Measurements from ENCODE around the gene TMEM123. TPM values are rescaled to one million over a fixed set of nuclear protein-coding genes. Genes with fewer than 3 reads are reported as not detected.

TMEM123 gene
- polyA plus RNA-seq, 3 donors: 68.7 to 368 (median 263) TPM

- Mint-ChIP-seq H3K4me3 (peak within 1 kb of the TSS; percentile 93), H3K9me3 (peaks cover 0 to 2% (median 0%) of the 10 kb centered on the region in 7 donors), H3K36me3 (peaks cover 23 to 24% of the 10 kb centered on the region in 2 donors), H3K27ac (peak within 1 kb of the TSS; percentile 97 to 99 (median 98)), H3K4me1 (peaks cover 27% of the 10 kb centered on the region), H3K27me3 (ENCODE audit: low read depth in 3 of 3) (peaks cover 2 to 3% (median 3%) of the 10 kb centered on the region in 3 donors)
- Histone ChIP-seq H3K27ac (ENCODE audit: low read depth in 1 of 2, low read length in 2 of 2) (peak within 1 kb of the TSS; percentile 97 to 98), H3K9ac (ENCODE audit: insufficient read depth, low read length, poor library complexity, severe bottlenecking) (peak within 1 kb of the TSS; percentile 96), H3K79me2 (ENCODE audit: insufficient read depth, low read length) (peaks cover 45% of the 10 kb centered on the region), H3K9me3 (replicated peaks in 1 of 2; ENCODE audit: control insufficient read depth in 1 of 2, insufficient read depth in 1 of 2, low read length in 2 of 2) (no peaks in the 10 kb centered on the region), H3K36me3 (replicated peaks in 1 of 2; ENCODE audit: control insufficient read depth in 1 of 2, insufficient read depth in 2 of 2, low read length in 2 of 2) (peaks cover 10 to 23% of the 10 kb centered on the region in 2 donors), H3K4me1 (ENCODE audit: control insufficient read depth in 1 of 2, insufficient read depth in 2 of 2, low read length in 2 of 2) (peaks cover 10 to 24% of the 10 kb centered on the region in 2 donors), H3K27me3 (ENCODE audit: control insufficient read depth in 2 of 2, insufficient read depth in 2 of 2, low read length in 2 of 2) (no peaks in the 10 kb centered on the region), H3K4me3 (replicated peaks in 1 of 3; ENCODE audit: low read depth in 2 of 3, low read length in 3 of 3) (peak within 1 kb of the TSS; percentile 71 to 93 (median 84)), H4K20me1 (ENCODE audit: insufficient read depth, low read length) (no peaks in the 10 kb centered on the region), H2AFZ (ENCODE audit: insufficient read depth, low read depth, low read length, poor library complexity, severe bottlenecking) (peak within 1 kb of the TSS; percentile 84), H3K4me2 (replicated peaks; ENCODE audit: extremely low read depth, low read length, poor library complexity, severe bottlenecking) (peak within 1 kb of the TSS; percentile 92)
- under 1% methylated on average over 74 of the region's 77 CpGs for WGBS (ENCODE audit: insufficient coverage)
- DNase-seq: peak; percentile 90 to 96 (median 94)
- intact Hi-C loops (cut with micrococcal nuclease): loop anchor here (2.0 to 5.0 kb wide), 3 partner anchors 28 to 105 kb away; partner anchors contain the start of gene TMEM123 (in 1 of the 2)
- TF ChIP-seq CTCF (IDR thresholded peaks at IDR 0.05): peak; percentile 65
Measured at GRCh38 chr11:102346748-102347461, 105.7 kb downstream of the TMEM123 start, which contains the start of gene BIRC2. BIRC2 (plus strand) TSS chr11:102347214; CDS start chr11:102349855, 2,641 bp downstream.

- Histone ChIP-seq H2AFZ (ENCODE audit: insufficient read depth, low read depth, low read length, poor library complexity, severe bottlenecking) (peak overlapping the region; percentile 84), H3K27ac (ENCODE audit: low read depth in 1 of 2, low read length in 2 of 2) (peak overlapping the region; percentile 97 to 98), H3K79me2 (ENCODE audit: insufficient read depth, low read length) (peaks cover 40% of the 10 kb centered on the region), H3K36me3 (replicated peaks in 1 of 2; ENCODE audit: control insufficient read depth in 1 of 2, insufficient read depth in 2 of 2, low read length in 2 of 2) (peaks cover 10 to 18% of the 10 kb centered on the region in 2 donors), H3K27me3 (ENCODE audit: control insufficient read depth in 2 of 2, insufficient read depth in 2 of 2, low read length in 2 of 2) (no peaks in the 10 kb centered on the region), H4K20me1 (ENCODE audit: insufficient read depth, low read length) (no peaks in the 10 kb centered on the region), H3K9ac (ENCODE audit: insufficient read depth, low read length, poor library complexity, severe bottlenecking) (peak overlapping the region; percentile 96), H3K9me3 (replicated peaks in 1 of 2; ENCODE audit: control insufficient read depth in 1 of 2, insufficient read depth in 1 of 2, low read length in 2 of 2) (no peaks in the 10 kb centered on the region), H3K4me2 (replicated peaks; ENCODE audit: extremely low read depth, low read length, poor library complexity, severe bottlenecking) (peak overlapping the region; percentile 92), H3K4me3 (replicated peaks in 1 of 3; ENCODE audit: low read depth in 2 of 3, low read length in 3 of 3) (peak overlapping the region; percentile 71 to 93 (median 84)), H3K4me1 (ENCODE audit: control insufficient read depth in 1 of 2, insufficient read depth in 2 of 2, low read length in 2 of 2) (peaks cover 10 to 24% of the 10 kb centered on the region in 2 donors)
- Mint-ChIP-seq H3K36me3 (peaks cover 18 to 19% of the 10 kb centered on the region in 2 donors), H3K27ac (peak overlapping the region; percentile 97 to 99 (median 98)), H3K4me3 (peak overlapping the region; percentile 93), H3K27me3 (ENCODE audit: low read depth in 3 of 3) (peaks cover 2 to 3% (median 3%) of the 10 kb centered on the region in 3 donors), H3K9me3 (peaks cover 0 to 2% (median 0%) of the 10 kb centered on the region in 7 donors), H3K4me1 (peaks cover 28% of the 10 kb centered on the region)
- no peak for TF ChIP-seq CTCF (IDR thresholded peaks at IDR 0.05)
- 0% methylated on average over 4 of the region's 5 CpGs for WGBS (ENCODE audit: insufficient coverage)
- intact Hi-C loops (cut with micrococcal nuclease): loop anchor here (2.0 to 5.0 kb wide), 3 partner anchors 28 to 106 kb away; partner anchors contain the start of gene TMEM123 (in 1 of the 2)
- DNase-seq: no peak
Measured at GRCh38 chr11:102346456-102346747, 106.2 kb downstream of the TMEM123 start.

Other genes starting within 250 kb of the TMEM123 start
- gene BIRC3, start 135.3 kb downstream of the TMEM123 start, polyA plus RNA-seq: 1 to 10 TPM; 3.0 to 9.8 (median 9.5) TPM
- 10 to 100 TPM; 25.3 to 54.7 (median 50.2) TPM for gene BIRC2, start 105.6 kb downstream of the TMEM123 start, polyA plus RNA-seq
- not detected for gene MMP7, start 78.0 kb upstream of the TMEM123 start, polyA plus RNA-seq
- gene MMP20, start 172.6 kb upstream of the TMEM123 start, polyA plus RNA-seq: not detected

Measured in CD14-positive monocyte (primary cell).